Measurements from ENCODE around the gene SCN4A. TPM values are rescaled to one million over a fixed set of nuclear protein-coding genes. Genes with fewer than 3 reads are reported as not detected.

Gene SCN4A
- total and polyA plus RNA-seq, 2 of the 13 experiments (the other 11 are each of a cell fraction or from before 2014, with no cell fraction given) = 0.02 to 0.03 TPM

Small RNAs within 50 kb of the gene (small RNA-seq; reads per million reads assigned to genes)
- gene AC127029.1 (ENCODE audit: insufficient read depth in 2 of 3, insufficient read length in 3 of 3, low read depth in 2 of 3, low replicate concordance in 1 of 3) (0 reads per million in 3 experiments), gene GH1 (ENCODE audit: insufficient read depth in 2 of 3, insufficient read length in 3 of 3, low read depth in 2 of 3, low replicate concordance in 1 of 3) (0 reads per million in 3 experiments)

Other genes with a start within 250 kb of the SCN4A start
- 16.1 and 17.9 TPM in 2 replicates for gene STRADA, start 231.1 kb downstream of the SCN4A start, total RNA-seq (2016; rRNA removed; fragmentation: Illumina TruSeq; extraction: Trizol)
- gene STRADA, start 231.1 kb downstream of the SCN4A start, polyA plus RNA-seq (2011; rRNA removed) = 17.3 and 17.6 TPM in 2 replicates
- gene CCDC47, start 199.3 kb downstream of the SCN4A start, total RNA-seq (2016; rRNA removed; fragmentation: Illumina TruSeq; extraction: Trizol) = 61.6 and 99.5 TPM in 2 replicates
- gene CCDC47, start 199.3 kb downstream of the SCN4A start, polyA plus RNA-seq (2011; rRNA removed) = 54.4 and 59.3 TPM in 2 replicates
- gene DDX42, start 198.7 kb downstream of the SCN4A start, total RNA-seq (2016; rRNA removed; fragmentation: Illumina TruSeq; extraction: Trizol) = 81.5 and 87.2 TPM in 2 replicates
- 92.9 and 104 TPM in 2 replicates for gene DDX42, start 198.7 kb downstream of the SCN4A start, polyA plus RNA-seq (2011; rRNA removed)
- 35.3 and 81.4 TPM in 2 replicates for gene PSMC5, start 145.5 kb downstream of the SCN4A start, total RNA-seq (2016; rRNA removed; fragmentation: Illumina TruSeq; extraction: Trizol)
- gene PSMC5, start 145.5 kb downstream of the SCN4A start, polyA plus RNA-seq (2011; rRNA removed) = 109 and 128 TPM in 2 replicates
- gene FTSJ3, start 145.3 kb downstream of the SCN4A start, total RNA-seq (2016; rRNA removed; fragmentation: Illumina TruSeq; extraction: Trizol) = 55.8 and 64.2 TPM in 2 replicates
- gene FTSJ3, start 145.3 kb downstream of the SCN4A start, polyA plus RNA-seq (2011; rRNA removed) = 26.0 and 33.3 TPM in 2 replicates
- 139 and 150 TPM in 2 replicates for gene SMARCD2, start 130.2 kb downstream of the SCN4A start, total RNA-seq (2016; rRNA removed; fragmentation: Illumina TruSeq; extraction: Trizol)
- 122 and 128 TPM in 2 replicates for gene SMARCD2, start 130.2 kb downstream of the SCN4A start, polyA plus RNA-seq (2011; rRNA removed)
- gene CSH2, start 99.2 kb downstream of the SCN4A start, total RNA-seq (2016; rRNA removed; fragmentation: Illumina TruSeq; extraction: Trizol) = not detected in 2 replicates
- not detected in 2 replicates for gene CSH2, start 99.2 kb downstream of the SCN4A start, polyA plus RNA-seq (2011; rRNA removed)
- gene GH2, start 91.0 kb downstream of the SCN4A start, total RNA-seq (2016; rRNA removed; fragmentation: Illumina TruSeq; extraction: Trizol) = not detected in 2 replicates
- not detected in 2 replicates for gene GH2, start 91.0 kb downstream of the SCN4A start, polyA plus RNA-seq (2011; rRNA removed)
- not detected in 2 replicates for gene CSH1, start 76.3 kb downstream of the SCN4A start, total RNA-seq (2016; rRNA removed; fragmentation: Illumina TruSeq; extraction: Trizol)
- not detected in 2 replicates for gene CSH1, start 76.3 kb downstream of the SCN4A start, polyA plus RNA-seq (2011; rRNA removed)
- not detected in 2 replicates for gene CSHL1, start 61.7 kb downstream of the SCN4A start, total RNA-seq (2016; rRNA removed; fragmentation: Illumina TruSeq; extraction: Trizol)
- not detected in 2 replicates for gene CSHL1, start 61.7 kb downstream of the SCN4A start, polyA plus RNA-seq (2011; rRNA removed)
- not detected in 2 replicates for gene GH1, start 54.1 kb downstream of the SCN4A start, total RNA-seq (2016; rRNA removed; fragmentation: Illumina TruSeq; extraction: Trizol)
- not detected in 2 replicates for gene GH1, start 54.1 kb downstream of the SCN4A start, polyA plus RNA-seq (2011; rRNA removed)
- not detected in 2 replicates for gene CD79B, start 40.6 kb downstream of the SCN4A start, total RNA-seq (2016; rRNA removed; fragmentation: Illumina TruSeq; extraction: Trizol)
- gene CD79B, start 40.6 kb downstream of the SCN4A start, polyA plus RNA-seq (2011; rRNA removed) = 0.21 TPM in 1 of 2 replicates, not detected in the other
- gene PRR29, start 25.4 kb upstream of the SCN4A start, total RNA-seq (2016; rRNA removed; fragmentation: Illumina TruSeq; extraction: Trizol) = 0.07 and 0.11 TPM in 2 replicates
- gene PRR29, start 25.4 kb upstream of the SCN4A start, polyA plus RNA-seq (2011; rRNA removed) = 0.08 and 0.20 TPM in 2 replicates
- gene ICAM2, start 47.7 kb upstream of the SCN4A start, total RNA-seq (2016; rRNA removed; fragmentation: Illumina TruSeq; extraction: Trizol) = 7.9 and 10.9 TPM in 2 replicates
- gene ICAM2, start 47.7 kb upstream of the SCN4A start, polyA plus RNA-seq (2011; rRNA removed) = 20.8 and 21.4 TPM in 2 replicates
- 4.1 and 6.0 TPM in 2 replicates for gene ERN1, start 157.2 kb upstream of the SCN4A start, total RNA-seq (2016; rRNA removed; fragmentation: Illumina TruSeq; extraction: Trizol)
- gene ERN1, start 157.2 kb upstream of the SCN4A start, polyA plus RNA-seq (2011; rRNA removed) = 12.7 and 15.7 TPM in 2 replicates

All from HepG2 (cell line).